ENCODE measurements around the gene TNPO3. TPM values are rescaled to one million over a fixed set of nuclear protein-coding genes. Genes with fewer than 3 reads are reported as not detected.

Gene TNPO3
- total RNA-seq, 1 donor from 2014 or later, result 36.0 TPM

- ATAC-seq (no peak), DNase-seq (ENCODE audit: missing footprints) (peak; percentile 15)
- intact Hi-C loops (cut with DNase I), result loop anchor here (10.0 kb wide), 1 partner anchor 309 kb away; no protein-coding TSS in a partner anchor
These were observed 148.7 kb downstream of the TNPO3 start for GRCh38 chr7:128906001-128906765.

GRCh38 chr7:128904381-128905197 lies 150.3 kb downstream of the TNPO3 start:
- ATAC-seq (peak; percentile 38), DNase-seq (ENCODE audit: missing footprints) (peak; percentile 25)
- intact Hi-C loops (cut with DNase I), result loop anchor here (5.0 to 10.0 kb wide), 2 partner anchors 188 to 310 kb away; no protein-coding TSS in a partner anchor

Other genes with a start within 250 kb of the TNPO3 start
- 905 TPM for gene FLNC, start 224.7 kb downstream of the TNPO3 start, total RNA-seq
- 128 TPM for gene ATP6V1F, start 192.3 kb downstream of the TNPO3 start, total RNA-seq
- 0.11 TPM for gene KCP, start 144.4 kb downstream of the TNPO3 start, total RNA-seq
- 3.3 TPM for gene IRF5, start 117.2 kb downstream of the TNPO3 start, total RNA-seq
- 14.9 TPM for gene TSPAN33, start 89.6 kb upstream of the TNPO3 start, total RNA-seq
- 4.6 TPM for gene SMO, start 133.5 kb upstream of the TNPO3 start, total RNA-seq
- 4.0 TPM for gene AHCYL2, start 169.9 kb upstream of the TNPO3 start, total RNA-seq